Measurements from ENCODE around the gene CXADR. TPM values are rescaled to one million over a fixed set of nuclear protein-coding genes. Genes with fewer than 3 reads are reported as not detected.

Gene CXADR
- total RNA-seq, 1 donor from 2014 or later, result 226 TPM

DNA sequence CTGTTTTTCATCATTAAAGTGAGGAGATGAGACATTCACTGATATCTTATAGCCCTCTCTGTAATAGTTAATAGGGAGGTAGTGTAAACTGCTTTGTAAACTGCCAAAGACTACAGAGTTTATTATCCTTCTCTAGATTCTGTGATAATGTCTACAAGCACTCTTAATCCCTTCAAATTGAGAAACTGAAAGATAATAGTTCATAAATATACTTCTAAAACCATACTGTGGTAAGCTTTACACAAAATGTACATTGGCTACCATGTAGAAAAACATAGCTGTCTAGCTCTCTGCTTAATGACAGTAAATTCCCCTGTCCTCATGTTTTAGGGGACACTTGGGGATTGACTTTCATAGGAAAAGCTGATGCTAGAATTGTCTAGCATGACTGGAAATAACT is 39.6 kb downstream of the CXADR start:
- H3K27ac Mint-ChIP-seq, result no peak overlapping the region
- Histone ChIP-seq H3K4me2 (no peak overlapping the region), H2AFZ (replicated peaks) (no peak overlapping the region), H3K79me2 (ENCODE audit: low read depth) (peaks cover 95% of the 10 kb centered on the region), H3K4me3 (no peak overlapping the region), H3K27me3 (no peaks in the 10 kb centered on the region), H3K27ac (no peak overlapping the region), H3K9ac (no peak overlapping the region), H4K20me1 (ENCODE audit: low read depth) (peaks cover 42% of the 10 kb centered on the region), H3K4me1 (no peaks in the 10 kb centered on the region), H3F3A (ENCODE audit: low read depth) (peaks cover 12% of the 10 kb centered on the region), H3K36me3 (peaks cover 32% of the 10 kb centered on the region), H3K9me3 (ENCODE audit: low read depth) (no peaks in the 10 kb centered on the region)
- peaks cover 61% of the 10 kb centered on the region for H3K36me3 Mint-ChIP-seq
- DNase-seq (ENCODE audit: low spot score), result no peak
- TF ChIP-seq EZH2phosphoT487 (IDR thresholded peaks at IDR 0.05) (no peak), EZH2 (IDR thresholded peaks at IDR 0.05) (no peak)
- TF ChIP-seq, protein P1, sequence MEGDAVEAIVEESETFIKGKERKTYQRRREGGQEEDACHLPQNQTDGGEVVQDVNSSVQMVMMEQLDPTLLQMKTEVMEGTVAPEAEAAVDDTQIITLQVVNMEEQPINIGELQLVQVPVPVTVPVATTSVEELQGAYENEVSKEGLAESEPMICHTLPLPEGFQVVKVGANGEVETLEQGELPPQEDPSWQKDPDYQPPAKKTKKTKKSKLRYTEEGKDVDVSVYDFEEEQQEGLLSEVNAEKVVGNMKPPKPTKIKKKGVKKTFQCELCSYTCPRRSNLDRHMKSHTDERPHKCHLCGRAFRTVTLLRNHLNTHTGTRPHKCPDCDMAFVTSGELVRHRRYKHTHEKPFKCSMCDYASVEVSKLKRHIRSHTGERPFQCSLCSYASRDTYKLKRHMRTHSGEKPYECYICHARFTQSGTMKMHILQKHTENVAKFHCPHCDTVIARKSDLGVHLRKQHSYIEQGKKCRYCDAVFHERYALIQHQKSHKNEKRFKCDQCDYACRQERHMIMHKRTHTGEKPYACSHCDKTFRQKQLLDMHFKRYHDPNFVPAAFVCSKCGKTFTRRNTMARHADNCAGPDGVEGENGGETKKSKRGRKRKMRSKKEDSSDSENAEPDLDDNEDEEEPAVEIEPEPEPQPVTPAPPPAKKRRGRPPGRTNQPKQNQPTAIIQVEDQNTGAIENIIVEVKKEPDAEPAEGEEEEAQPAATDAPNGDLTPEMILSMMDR (IDR thresholded peaks at IDR 0.05), result no peak
- no peaks in the 10 kb centered on the region for H3K9me3 Mint-ChIP-seq
- H3K4me1 Mint-ChIP-seq, result peaks cover 9% of the 10 kb centered on the region
- no peak overlapping the region for H3K4me3 Mint-ChIP-seq
- no peaks in the 10 kb centered on the region for H3K27me3 Mint-ChIP-seq (ENCODE audit: insufficient read depth, low read depth)

DNA sequence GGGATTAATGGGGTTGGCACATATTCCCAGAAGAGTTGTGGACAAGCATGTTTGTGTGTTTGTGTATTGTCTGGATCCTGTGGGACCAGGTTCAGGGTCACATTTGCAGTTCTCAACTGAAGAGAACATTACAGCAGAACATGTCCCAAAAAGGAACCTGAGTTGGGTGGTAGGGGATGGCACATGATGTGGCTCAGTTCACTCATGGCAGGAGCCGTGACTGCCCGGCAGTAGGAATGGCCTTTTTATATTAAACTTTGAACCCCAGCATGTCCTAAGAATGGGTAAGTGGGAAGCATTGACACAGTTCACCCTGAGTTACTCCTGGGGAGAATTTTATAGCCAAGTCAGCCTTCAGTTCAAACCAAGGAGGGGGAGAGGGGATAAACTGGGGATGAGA is 41.3 kb downstream of the CXADR start:
- H3K4me3 ChIP-seq, result no peak overlapping the region
- H3K36me3 ChIP-seq, result peaks cover 20% of the 10 kb centered on the region
- DNase-seq (ENCODE audit: low spot score), result no peak
- Mint-ChIP-seq H3K9me3 (no peaks in the 10 kb centered on the region), H3K4me3 (no peak overlapping the region), H3K27ac (peak overlapping the region; percentile 28), H3K27me3 (ENCODE audit: insufficient read depth, low read depth) (no peaks in the 10 kb centered on the region), H3K4me1 (peaks cover 9% of the 10 kb centered on the region), H3K36me3 (peaks cover 66% of the 10 kb centered on the region)
- no peaks in the 10 kb centered on the region for H3K9me3 ChIP-seq (ENCODE audit: low read depth)
- H3F3A ChIP-seq (ENCODE audit: low read depth), result peaks cover 12% of the 10 kb centered on the region
- H3K9ac ChIP-seq, result no peak overlapping the region
- H3K4me2 ChIP-seq, result no peak overlapping the region
- H3K4me1 ChIP-seq, result no peaks in the 10 kb centered on the region
- H3K27me3 ChIP-seq, result no peaks in the 10 kb centered on the region
- peak overlapping the region; percentile 48 for H3K27ac ChIP-seq
- peaks cover 39% of the 10 kb centered on the region for H4K20me1 ChIP-seq (ENCODE audit: low read depth)
- TF ChIP-seq, protein P1 (IDR thresholded peaks at IDR 0.05), result no peak
- TF ChIP-seq EZH2 (IDR thresholded peaks at IDR 0.05) (no peak), EZH2phosphoT487 (IDR thresholded peaks at IDR 0.05) (no peak)
- H2AFZ ChIP-seq (replicated peaks), result no peak overlapping the region
- peaks cover 94% of the 10 kb centered on the region for H3K79me2 ChIP-seq (ENCODE audit: low read depth)

DNA sequence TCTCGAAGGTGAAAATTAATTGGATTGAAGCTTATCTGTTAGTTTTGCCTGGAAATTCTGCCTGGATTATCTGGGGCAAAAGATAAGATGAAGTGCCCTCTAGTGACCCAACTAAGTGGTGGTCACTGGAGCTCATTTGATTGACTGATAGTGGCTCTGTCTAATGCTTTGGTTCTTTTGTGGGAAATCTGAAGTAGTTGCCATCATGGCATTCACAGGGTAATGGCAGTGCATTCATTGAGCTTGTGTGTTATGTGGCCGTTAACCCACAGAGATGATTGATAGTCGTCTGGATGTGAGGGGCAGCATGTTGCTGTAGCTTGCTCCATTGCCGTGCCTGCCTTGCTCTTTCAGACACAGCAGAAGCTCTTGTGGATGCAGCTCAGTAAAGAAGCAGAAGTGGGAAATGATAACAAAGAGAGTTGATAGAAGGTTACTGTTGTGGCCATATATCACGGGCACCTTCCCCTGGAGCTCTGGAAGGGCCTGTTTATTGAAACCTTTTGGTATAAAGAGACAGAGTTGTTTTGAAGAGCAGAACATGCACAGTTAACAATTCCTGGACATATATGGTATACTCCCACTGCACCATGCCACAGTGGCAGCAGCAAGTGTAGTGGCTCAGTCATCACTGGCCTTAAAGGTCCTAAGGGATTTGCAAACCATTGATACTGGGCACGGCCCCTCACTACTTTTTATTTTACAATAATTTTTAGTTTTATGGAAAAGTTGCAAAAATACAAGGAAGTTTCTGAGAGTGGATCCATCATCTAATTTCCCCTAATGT is 42.0 kb downstream of the CXADR start:
- peaks cover 15% of the 10 kb centered on the region for H3K36me3 ChIP-seq
- no peak overlapping the region for H3K9ac ChIP-seq
- H3K4me3 Mint-ChIP-seq, result no peak overlapping the region
- peaks cover 61% of the 10 kb centered on the region for H3K36me3 Mint-ChIP-seq
- no peaks in the 10 kb centered on the region for H3K27me3 ChIP-seq
- DNase-seq (ENCODE audit: low spot score), result peak; percentile 52
- H3K27ac Mint-ChIP-seq, result no peak overlapping the region
- no peaks in the 10 kb centered on the region for H3K9me3 ChIP-seq (ENCODE audit: low read depth)
- peaks cover 12% of the 10 kb centered on the region for H3F3A ChIP-seq (ENCODE audit: low read depth)
- no peaks in the 10 kb centered on the region for H3K27me3 Mint-ChIP-seq (ENCODE audit: insufficient read depth, low read depth)
- peaks cover 9% of the 10 kb centered on the region for H3K4me1 Mint-ChIP-seq
- TF ChIP-seq EZH2phosphoT487 (IDR thresholded peaks at IDR 0.05), result no peak
- TF ChIP-seq, protein P1 (IDR thresholded peaks at IDR 0.05), result peak; percentile 64
- H3K27ac ChIP-seq, result peak overlapping the region; percentile 48
- H3K79me2 ChIP-seq (ENCODE audit: low read depth), result peaks cover 89% of the 10 kb centered on the region
- no peak overlapping the region for H3K4me3 ChIP-seq
- H2AFZ ChIP-seq (replicated peaks), result no peak overlapping the region
- H3K9me3 Mint-ChIP-seq, result no peaks in the 10 kb centered on the region
- no peak overlapping the region for H3K4me2 ChIP-seq
- H3K4me1 ChIP-seq, result no peaks in the 10 kb centered on the region
- H4K20me1 ChIP-seq (ENCODE audit: low read depth), result peaks cover 32% of the 10 kb centered on the region
